ENCODE results near the gene ETFA. TPM values are rescaled to one million over a fixed set of nuclear protein-coding genes. Genes with fewer than 3 reads are reported as not detected.
A peak's percentile ranks its signal among the peaks of the same experiment; 100 is the strongest.

The ETFA gene
- 100 to 1,000 TPM in 3 of 4 donors, 10 to 100 TPM in 1; 89.9 to 144 (median 114) TPM for total RNA-seq

- DNase-seq (ENCODE audit: low spot score) (peak; percentile 94), ATAC-seq (ENCODE audit: low FRiP score) (peak; percentile 97)
- TF ChIP-seq CTCF (IDR thresholded peaks at IDR 0.05), result no peak
Observed at GRCh38 chr15:76311100-76311953, at the start of gene ETFA. Gene ETFA (minus strand): TSS chr15:76311469. CDS start chr15:76311388, 81 bp downstream.

- DNase-seq (ENCODE audit: low spot score) (no peak), ATAC-seq (ENCODE audit: low FRiP score) (no peak)
- TF ChIP-seq CTCF (IDR thresholded peaks at IDR 0.05), result no peak
Observed at GRCh38 chr15:76360416-76360815, 49.1 kb upstream of the ETFA start.

- DNase-seq (ENCODE audit: low spot score) (no peak), ATAC-seq (ENCODE audit: low FRiP score) (no peak)
- no peak for TF ChIP-seq CTCF (IDR thresholded peaks at IDR 0.05)
Observed at GRCh38 chr15:76359152-76359551, 47.9 kb upstream of the ETFA start.

GRCh38 chr15:76358453-76358852, 47.2 kb upstream of the ETFA start:
- no peak for TF ChIP-seq CTCF (IDR thresholded peaks at IDR 0.05)
- ATAC-seq (ENCODE audit: low FRiP score), result no peak

GRCh38 chr15:76354823-76355440, 43.7 kb upstream of the ETFA start:
- ATAC-seq (ENCODE audit: low FRiP score) (no peak), DNase-seq (ENCODE audit: low spot score) (no peak)
- no peak for TF ChIP-seq CTCF (IDR thresholded peaks at IDR 0.05)

More at GRCh38 chr15:76358453-76358852, 47.2 kb upstream of the ETFA start:
- no peak for DNase-seq (ENCODE audit: low spot score)

GRCh38 chr15:76353903-76354302, 42.6 kb upstream of the ETFA start:
- no peak for DNase-seq (ENCODE audit: low spot score)
- ATAC-seq (ENCODE audit: low FRiP score), result no peak
- TF ChIP-seq CTCF (IDR thresholded peaks at IDR 0.05), result no peak
